Measurements from ENCODE around the gene AFAP1L2. TPM values are rescaled to one million over a fixed set of nuclear protein-coding genes. Genes with fewer than 3 reads are reported as not detected.

The AFAP1L2 gene
- total RNA-seq, 4 donors from 2014 or later = 28.4 to 86.6 (median 48.6) TPM

DNA sequence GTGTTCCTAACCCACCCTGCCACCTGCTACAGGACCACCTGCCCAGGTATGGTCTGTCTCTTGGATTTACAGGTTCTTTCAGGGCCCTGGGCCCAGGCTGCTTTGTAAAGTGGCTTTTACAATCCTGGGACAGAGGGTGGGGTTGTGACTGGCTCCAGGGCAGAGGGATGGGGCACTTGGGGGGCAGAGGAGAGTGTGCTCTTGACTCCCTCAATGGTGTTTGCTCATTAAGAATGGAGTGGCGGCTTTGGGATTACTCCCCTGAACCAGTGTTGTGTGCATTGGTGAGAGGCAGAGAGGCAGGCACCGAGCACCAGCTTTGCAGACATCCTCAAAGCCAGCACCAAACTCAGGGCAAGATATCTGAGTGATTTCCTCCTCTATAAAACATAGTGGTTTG is 121.8 kb downstream of the AFAP1L2 start:
- Histone ChIP-seq H3K27ac (no peak overlapping the region), H3K4me1 (no peaks in the 10 kb centered on the region), H3K36me3 (no peaks in the 10 kb centered on the region), H3K27me3 (no peaks in the 10 kb centered on the region), H3K9me3 (no peaks in the 10 kb centered on the region), H3K4me3 (no peak overlapping the region)
- DNase-seq = no peak
- intact Hi-C loops (cut with DNase I; ENCODE audit: low total_unique reads) = no loop called here
- TF ChIP-seq, protein P1, sequence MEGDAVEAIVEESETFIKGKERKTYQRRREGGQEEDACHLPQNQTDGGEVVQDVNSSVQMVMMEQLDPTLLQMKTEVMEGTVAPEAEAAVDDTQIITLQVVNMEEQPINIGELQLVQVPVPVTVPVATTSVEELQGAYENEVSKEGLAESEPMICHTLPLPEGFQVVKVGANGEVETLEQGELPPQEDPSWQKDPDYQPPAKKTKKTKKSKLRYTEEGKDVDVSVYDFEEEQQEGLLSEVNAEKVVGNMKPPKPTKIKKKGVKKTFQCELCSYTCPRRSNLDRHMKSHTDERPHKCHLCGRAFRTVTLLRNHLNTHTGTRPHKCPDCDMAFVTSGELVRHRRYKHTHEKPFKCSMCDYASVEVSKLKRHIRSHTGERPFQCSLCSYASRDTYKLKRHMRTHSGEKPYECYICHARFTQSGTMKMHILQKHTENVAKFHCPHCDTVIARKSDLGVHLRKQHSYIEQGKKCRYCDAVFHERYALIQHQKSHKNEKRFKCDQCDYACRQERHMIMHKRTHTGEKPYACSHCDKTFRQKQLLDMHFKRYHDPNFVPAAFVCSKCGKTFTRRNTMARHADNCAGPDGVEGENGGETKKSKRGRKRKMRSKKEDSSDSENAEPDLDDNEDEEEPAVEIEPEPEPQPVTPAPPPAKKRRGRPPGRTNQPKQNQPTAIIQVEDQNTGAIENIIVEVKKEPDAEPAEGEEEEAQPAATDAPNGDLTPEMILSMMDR (IDR thresholded peaks at IDR 0.05) = no peak
- TF ChIP-seq POLR2A (IDR thresholded peaks at IDR 0.05) = no peak

DNA sequence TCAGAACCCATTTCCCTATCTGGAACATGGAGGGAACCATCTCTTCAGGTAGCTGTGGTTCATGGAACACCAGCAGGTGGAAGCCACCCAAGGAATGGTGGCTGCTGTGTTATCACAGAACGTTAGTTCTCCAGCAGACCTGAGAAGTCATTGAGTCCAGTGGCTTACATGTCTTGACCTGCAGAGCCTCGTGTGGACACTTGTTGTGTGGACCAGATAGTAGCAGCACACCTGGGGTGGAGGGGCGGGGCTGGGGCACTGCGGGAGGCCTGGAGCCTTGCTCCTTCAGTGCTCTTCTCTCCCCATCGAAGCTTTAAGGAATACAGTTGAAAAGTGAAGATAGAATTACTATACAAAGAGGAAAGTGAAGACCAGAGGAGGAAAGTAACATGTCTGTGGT is 122.8 kb downstream of the AFAP1L2 start:
- intact Hi-C loops (cut with DNase I; ENCODE audit: low total_unique reads) = no loop called here
- no peaks in the 10 kb centered on the region for H3K4me1 ChIP-seq
- no peaks in the 10 kb centered on the region for H3K27me3 ChIP-seq
- H3K27ac ChIP-seq = no peak overlapping the region
- DNase-seq = no peak
- no peak for TF ChIP-seq POLR2A (IDR thresholded peaks at IDR 0.05)
- TF ChIP-seq, protein P1 (IDR thresholded peaks at IDR 0.05) = no peak
- no peaks in the 10 kb centered on the region for H3K9me3 ChIP-seq
- H3K36me3 ChIP-seq = no peaks in the 10 kb centered on the region
- H3K4me3 ChIP-seq = no peak overlapping the region

DNA sequence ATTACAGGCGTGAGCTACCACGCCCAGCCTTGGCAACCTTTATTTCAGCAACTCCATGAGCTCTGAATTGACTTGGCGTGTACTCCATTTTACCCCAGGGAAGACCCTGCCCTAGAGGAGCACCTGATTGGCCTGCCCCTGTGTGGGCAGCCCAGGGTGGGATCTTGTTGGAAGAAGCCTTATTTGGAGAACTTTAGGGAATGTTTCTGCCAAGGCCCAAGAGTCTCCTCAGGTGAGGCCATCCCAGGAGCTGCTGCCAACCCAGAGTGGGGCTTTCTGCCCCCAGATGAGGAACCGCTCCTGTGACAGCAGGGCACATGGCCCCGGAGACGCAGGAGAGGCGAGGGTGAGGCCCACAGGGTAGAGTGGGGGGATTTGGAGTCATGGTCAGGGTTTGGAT is 123.3 kb downstream of the AFAP1L2 start:
- DNase-seq = no peak
- no peaks in the 10 kb centered on the region for H3K27me3 ChIP-seq
- H3K9me3 ChIP-seq = no peaks in the 10 kb centered on the region
- H3K27ac ChIP-seq = no peak overlapping the region
- no peaks in the 10 kb centered on the region for H3K36me3 ChIP-seq
- TF ChIP-seq, protein P1 (IDR thresholded peaks at IDR 0.05) = no peak
- no peak for TF ChIP-seq POLR2A (IDR thresholded peaks at IDR 0.05)
- H3K4me3 ChIP-seq = no peak overlapping the region
- intact Hi-C loops (cut with DNase I; ENCODE audit: low total_unique reads) = no loop called here
- H3K4me1 ChIP-seq = no peaks in the 10 kb centered on the region

DNA sequence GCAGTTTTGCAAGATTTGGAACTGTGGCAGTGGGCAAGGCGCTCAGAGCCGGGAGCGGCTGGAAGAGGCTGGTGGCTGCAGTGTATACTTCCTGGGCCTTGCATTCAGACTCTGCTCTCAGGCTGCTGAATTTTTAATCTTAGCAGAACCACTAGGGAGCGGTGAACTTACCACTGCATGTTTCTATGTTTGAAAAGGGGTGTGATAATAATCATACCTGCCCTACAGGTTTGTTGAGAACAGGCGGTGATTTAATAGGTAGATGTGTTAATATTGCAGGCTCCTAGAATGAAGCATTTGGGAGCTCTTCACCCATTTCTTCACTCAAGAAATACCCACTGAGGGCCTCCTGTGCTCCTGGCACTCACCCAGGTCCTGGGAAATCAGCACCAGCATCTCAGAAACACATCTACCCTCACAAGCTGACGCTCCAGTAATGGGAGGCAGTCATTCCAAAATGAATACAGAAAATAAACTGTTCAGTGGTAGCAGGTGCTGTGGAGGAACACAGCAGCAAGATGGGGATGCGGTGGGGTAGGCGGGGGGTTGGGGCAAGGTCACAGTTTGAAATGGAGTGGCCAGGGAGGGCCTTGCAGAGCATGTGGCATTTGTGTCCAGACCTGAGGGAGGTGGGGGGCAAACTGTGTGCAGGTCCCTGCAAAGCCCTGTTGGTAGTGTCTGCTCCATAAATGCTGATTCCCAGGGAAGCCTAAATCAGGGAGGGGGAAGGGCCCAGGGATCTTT is 124.2 kb downstream of the AFAP1L2 start:
- no peak overlapping the region for H3K27ac ChIP-seq
- no peaks in the 10 kb centered on the region for H3K36me3 ChIP-seq
- H3K4me1 ChIP-seq = no peaks in the 10 kb centered on the region
- intact Hi-C loops (cut with DNase I; ENCODE audit: low total_unique reads) = no loop called here
- H3K27me3 ChIP-seq = no peaks in the 10 kb centered on the region
- DNase-seq = no peak
- H3K4me3 ChIP-seq = no peak overlapping the region
- H3K9me3 ChIP-seq = no peaks in the 10 kb centered on the region
- no peak for TF ChIP-seq POLR2A (IDR thresholded peaks at IDR 0.05)

DNA sequence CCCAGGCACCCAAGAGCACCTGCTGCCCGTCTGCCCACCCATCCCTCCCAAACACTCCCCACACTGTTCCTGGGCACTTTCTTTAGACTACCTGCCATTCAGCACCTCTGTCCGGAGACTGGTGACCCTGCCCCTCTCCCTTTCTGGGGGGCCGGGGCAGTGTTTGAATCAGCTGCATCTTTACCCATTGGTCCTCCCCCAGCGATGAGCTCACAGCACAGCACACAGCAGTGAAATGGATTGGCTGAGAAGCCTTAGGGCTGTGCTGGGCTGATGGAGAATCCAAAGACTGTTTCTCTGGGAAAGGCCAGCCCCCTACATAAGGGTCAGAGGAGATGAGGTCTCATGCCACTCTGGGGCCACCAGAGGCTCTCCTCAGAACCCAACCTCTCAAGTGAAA is 125.0 kb downstream of the AFAP1L2 start:
- no peak overlapping the region for H3K27ac ChIP-seq
- DNase-seq = no peak
- H3K4me3 ChIP-seq = no peak overlapping the region
- TF ChIP-seq POLR2A (IDR thresholded peaks at IDR 0.05) = no peak
- TF ChIP-seq, protein P1 (IDR thresholded peaks at IDR 0.05) = no peak
- no peaks in the 10 kb centered on the region for H3K4me1 ChIP-seq
- intact Hi-C loops (cut with DNase I; ENCODE audit: low total_unique reads) = no loop called here
- no peaks in the 10 kb centered on the region for H3K36me3 ChIP-seq
- no peaks in the 10 kb centered on the region for H3K9me3 ChIP-seq
- H3K27me3 ChIP-seq = no peaks in the 10 kb centered on the region

DNA sequence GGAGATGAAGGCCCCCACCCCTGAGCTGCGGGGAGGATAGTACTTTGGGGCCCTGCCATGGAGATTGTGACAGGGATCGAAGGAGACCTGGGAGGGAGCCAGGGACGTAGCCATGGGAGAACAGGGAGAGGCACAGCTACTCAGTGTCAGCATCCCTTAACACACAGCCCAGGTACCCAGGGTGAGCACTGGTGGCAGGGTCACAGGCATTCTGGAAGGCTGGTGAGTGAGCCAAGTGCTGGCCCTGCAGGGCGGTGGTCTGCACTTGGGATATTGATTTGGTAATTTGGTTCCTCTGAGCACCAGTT is 125.5 kb downstream of the AFAP1L2 start:
- TF ChIP-seq, protein P1 (IDR thresholded peaks at IDR 0.05) = no peak
- TF ChIP-seq POLR2A (IDR thresholded peaks at IDR 0.05) = no peak
- DNase-seq = no peak
- no peaks in the 10 kb centered on the region for H3K9me3 ChIP-seq

More for the DNA sequence above, 125.5 kb downstream of the AFAP1L2 start:
- Histone ChIP-seq H3K4me1 (no peaks in the 10 kb centered on the region), H3K27me3 (no peaks in the 10 kb centered on the region), H3K4me3 (no peak overlapping the region), H3K27ac (no peak overlapping the region), H3K36me3 (no peaks in the 10 kb centered on the region)
- intact Hi-C loops (cut with DNase I; ENCODE audit: low total_unique reads) = no loop called here
